Activated T-helper 1 cell treated with Interleukin-2 at 50 U/mL for 16 hours (primary cell): ENCODE measurements around the gene GJC2.

Source experiments
- DNase-seq: peaks from one replicate; pipeline ENCODE4 v3.0.0-alpha.2; 2020; ENCODE audit warnings: low read depth

Gene GJC2

GRCh38 chr1:228114827-228115226 is 34.9 kb upstream of the GJC2 start:
- DNase-seq, result no peak

GRCh38 chr1:228117335-228117734 is 32.4 kb upstream of the GJC2 start:
- DNase-seq, result no peak

DNA sequence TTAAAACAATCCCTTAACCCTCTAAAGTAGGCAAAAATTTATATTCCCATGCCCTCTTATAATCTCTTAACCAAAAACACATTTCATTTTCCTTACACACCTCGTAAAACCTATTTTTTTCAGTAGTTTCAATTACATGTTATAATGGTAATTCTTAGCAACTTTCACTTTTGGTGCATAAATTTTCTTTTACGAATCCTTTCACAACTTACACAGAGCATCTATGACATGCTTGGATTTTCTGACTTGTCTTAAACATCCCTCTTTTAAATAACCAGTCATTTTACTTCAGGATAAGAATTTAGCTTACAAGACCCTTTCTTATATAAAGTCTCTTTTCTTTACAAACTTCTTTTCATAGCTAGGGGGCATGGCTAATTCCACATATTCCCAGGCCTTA is 31.7 kb upstream of the GJC2 start:
- DNase-seq, result no peak

- DNase-seq, result no peak
These were observed 29.4 kb upstream of the GJC2 start for GRCh38 chr1:228120351-228120750.

DNA sequence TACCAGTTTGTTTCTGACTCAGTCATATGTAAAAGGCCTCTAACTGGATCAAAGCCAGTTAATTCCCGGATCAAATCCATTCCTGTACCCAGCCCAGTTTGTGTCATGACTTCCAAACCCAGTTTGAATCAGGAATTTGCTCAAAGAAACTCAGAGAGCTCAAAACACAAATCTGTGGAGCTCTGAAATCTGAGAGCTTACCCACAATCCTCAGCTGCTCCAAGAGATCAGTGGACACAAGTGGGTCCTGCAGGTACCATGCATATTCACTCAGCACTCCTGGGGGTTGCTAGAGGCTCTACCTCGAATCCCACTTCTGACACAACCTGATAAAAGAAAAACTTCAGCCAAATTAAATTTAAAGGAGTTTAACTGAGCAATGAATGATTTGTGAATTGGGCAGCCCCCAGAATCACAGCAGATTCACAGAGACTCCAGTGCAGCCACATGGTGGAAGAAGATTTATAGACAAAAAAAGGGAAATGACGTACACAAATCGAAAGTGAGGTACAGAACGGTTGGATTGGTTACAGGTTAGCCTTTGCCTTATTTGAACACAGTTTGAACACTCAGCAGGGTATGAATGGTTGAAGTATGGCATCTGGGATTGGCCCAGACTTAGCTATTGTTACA is 28.8 kb upstream of the GJC2 start:
- DNase-seq, result no peak

GRCh38 chr1:228122921-228123441 is 26.7 kb upstream of the GJC2 start:
- no peak for DNase-seq

DNA sequence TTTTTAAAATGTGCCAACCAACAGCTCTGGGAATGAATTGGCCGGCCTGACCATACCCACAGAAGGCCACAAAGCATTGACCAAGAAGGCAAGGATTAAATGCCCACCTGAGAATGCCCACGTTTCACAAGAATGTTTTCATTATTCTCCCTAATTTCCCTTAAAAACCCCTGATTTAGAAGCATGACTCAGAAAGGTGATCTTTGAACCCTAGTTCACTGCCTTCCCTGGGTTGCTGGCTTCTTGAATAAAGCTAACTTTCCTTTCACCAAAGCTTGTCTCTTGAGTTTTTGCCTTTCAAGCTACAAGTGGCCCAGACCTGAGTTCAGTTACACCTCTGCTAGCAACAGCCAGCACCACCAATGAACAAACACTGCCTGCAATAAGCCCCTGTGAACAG is 26.2 kb upstream of the GJC2 start:
- no peak for DNase-seq

GRCh38 chr1:228125185-228125584 is 24.5 kb upstream of the GJC2 start:
- no peak for DNase-seq

DNA sequence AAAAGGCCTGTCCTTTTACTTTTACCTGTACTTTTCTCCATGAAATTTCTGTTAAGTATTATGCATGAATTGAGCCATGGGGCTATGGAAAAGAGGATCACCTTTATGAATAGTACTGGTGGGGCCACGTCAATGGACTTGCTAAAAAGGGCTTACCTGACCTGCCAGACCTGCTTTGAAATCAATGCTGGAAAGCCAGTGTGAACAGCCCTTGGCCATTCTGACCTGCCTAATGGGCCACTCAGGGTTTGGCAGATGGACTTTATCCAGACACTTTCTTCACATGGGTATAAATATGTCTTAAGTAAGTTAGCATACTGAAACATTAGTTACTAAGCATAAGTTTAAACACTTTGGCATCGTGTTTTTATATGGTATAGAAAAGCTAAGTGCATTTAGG is 18.0 kb upstream of the GJC2 start:
- no peak for DNase-seq

- no peak for DNase-seq
These were observed 15.1 kb upstream of the GJC2 start for GRCh38 chr1:228134591-228134990.

DNA sequence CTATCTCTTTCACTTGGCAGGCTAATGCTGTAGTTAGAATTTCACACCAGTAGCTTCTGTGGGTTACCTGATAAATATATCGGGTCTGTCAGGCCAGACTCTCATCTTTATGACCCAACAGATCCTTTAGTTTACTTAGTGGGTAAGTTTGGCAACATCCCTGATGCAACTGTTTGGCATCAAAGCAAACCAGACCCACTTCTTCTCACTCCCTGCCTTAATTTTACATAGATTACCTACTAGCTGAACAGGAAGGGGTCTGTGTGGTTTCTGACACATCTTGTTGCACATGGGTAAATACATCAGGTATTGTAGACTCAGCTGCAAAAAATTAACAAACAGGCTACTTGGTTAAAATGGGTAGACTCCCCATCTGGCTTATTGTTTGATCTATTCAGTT is 12.8 kb upstream of the GJC2 start:
- DNase-seq, result no peak

- DNase-seq, result no peak
These were observed 10.3 kb upstream of the GJC2 start for GRCh38 chr1:228139406-228139930.

- DNase-seq, result peak; percentile 100
These were observed 9.6 kb upstream of the GJC2 start, which contains the start of gene GUK1 for GRCh38 chr1:228139931-228140723. GUK1 (plus strand) TSS chr1:228140279; CDS start chr1:228140303, 24 bp downstream.

DNA sequence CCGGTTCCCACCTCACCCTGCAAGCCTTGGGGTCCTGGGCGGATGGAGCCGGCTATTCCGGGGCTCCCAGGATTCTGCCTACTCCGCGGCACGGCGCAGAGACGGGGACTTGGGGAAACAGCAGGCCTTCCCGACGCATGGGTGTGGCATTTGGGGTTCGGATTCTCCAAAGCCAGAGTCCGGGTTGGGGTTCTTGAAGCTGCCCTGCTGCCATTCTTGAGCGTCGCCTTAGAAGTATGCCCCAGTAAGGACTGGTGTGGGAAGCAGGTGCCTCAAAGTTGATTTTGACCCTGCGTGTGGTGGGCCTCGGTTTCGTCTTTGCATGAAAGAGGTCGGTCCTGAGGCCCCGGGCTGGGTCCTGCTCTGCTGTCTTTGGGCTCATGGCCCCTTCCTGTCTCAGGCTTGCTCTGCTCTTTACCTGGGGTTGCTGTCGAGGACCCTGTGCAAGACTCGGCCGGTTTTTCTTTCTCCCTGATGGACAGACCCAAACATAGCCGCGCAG is 9.0 kb upstream of the GJC2 start:
- no peak for DNase-seq

- no peak for DNase-seq
These were observed 8.3 kb upstream of the GJC2 start for GRCh38 chr1:228141226-228142044.

GRCh38 chr1:228142155-228142691 is 7.5 kb upstream of the GJC2 start:
- no peak for DNase-seq

- no peak for DNase-seq
These were observed 7.0 kb upstream of the GJC2 start for GRCh38 chr1:228142701-228143136.

DNA sequence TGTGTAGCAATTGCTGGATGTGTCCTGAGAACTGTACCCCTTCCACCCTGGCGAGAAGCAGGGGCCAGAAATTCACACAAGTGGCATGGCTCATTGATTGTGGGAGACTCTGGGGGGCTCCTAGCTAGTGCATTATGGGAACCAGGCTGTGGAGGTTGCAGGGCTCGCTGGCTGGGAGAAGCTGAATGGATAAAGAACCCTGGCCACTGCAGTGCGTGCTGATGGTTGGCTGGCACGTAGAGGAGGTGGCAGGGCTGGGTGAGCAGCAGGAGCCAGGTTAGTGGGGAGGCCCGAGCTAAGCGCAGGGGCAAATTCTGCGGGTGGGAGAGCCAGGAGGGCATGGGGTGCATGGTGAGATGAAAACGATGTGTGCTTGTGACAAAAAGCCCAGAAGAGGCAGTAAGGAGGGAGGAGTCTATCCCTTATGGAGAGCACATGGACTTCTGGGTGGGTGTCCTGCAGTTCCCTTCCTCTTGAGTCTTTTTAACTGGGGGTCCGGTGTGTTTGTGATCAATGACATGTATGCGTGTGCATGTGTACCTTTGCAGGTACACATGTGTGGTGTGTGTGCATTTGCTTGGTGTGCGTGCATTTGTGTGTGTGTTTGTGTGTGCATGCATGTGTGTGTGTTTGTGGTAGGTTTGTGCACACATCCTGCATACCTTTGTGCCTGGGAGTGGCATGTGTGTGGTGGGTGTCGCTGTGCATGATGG is 6.1 kb upstream of the GJC2 start:
- no peak for DNase-seq

DNA sequence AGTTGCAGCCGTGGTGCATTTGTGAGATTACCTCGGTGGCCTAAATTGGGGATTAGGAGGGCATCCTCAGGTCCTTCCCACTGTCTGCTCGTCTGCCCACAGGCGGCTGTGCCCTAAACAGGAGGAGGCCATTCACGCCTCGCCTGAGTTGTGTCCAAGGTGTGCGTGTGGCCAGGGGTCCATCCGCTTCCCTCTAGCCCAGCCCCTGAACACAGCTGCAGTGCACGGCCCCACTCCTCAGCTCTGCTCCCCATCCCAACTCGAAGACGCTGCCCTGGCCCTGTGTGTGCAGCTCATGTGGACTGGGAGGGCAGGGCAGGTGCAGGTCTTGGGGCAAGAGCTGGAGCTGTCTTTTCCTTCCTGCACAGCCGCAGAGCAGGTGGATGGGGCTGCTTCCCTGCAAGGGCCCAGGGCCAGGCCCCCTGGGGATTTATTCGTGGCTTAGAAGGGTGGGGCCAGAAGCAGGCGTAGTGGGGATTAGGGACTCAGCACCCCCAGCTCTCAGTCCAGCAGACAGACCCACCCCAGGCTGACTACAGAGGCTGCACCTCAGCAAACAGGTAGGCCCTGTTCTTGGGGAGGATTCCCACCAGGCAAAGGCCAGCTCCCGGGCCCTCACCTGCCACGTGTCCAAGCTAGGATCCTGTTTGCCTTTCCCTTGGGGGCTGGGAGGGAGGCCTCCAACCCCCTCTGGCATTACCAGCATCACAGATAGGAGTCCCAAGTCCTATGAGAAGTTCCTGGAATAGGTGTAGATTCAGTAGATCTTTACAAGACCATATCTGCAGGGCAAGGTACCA is 5.3 kb upstream of the GJC2 start:
- DNase-seq, result no peak

DNA sequence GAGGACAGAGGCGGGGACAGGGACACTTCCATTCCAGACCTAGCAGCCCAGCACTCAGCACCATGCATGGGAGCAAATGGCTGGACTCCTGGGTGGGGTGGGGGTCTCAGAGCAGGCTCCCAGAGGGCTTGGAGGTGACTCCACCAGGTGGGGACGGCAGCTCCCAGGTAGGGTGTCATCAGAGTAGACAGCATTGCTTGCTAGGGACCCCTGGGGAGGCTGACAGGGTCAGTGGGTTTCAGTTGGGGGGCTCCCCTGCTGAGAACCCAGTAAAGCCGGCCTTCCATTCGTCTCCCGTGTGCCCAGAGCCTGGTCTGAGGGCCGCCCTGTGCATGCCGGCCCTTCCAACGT is 4.8 kb upstream of the GJC2 start:
- no peak for DNase-seq
